Fibroblast of lung (primary cell): Measurements from ENCODE around the gene RERE.

ENCODE experiments used
- EZH2 ChIP-seq: IDR thresholded peaks from 2 replicates; pipeline ENCODE4 v1.5.1; 2012; ENCODE audit warnings: low read length, control low read depth, mild to moderate bottlenecking; ENCODE audit errors: missing control alignments
- TF ChIP-seq, protein P1 (sequence below), 2 donors: IDR thresholded peaks in 1 of 2; conservative IDR thresholded peaks in 1 of 2; 1 replicate in 1 of 2; 2 replicates in 1 of 2; pipeline ENCODE4 v1.5.1; 2011 to 2012; ENCODE audit warnings: low read length in 2 of 2, control low read depth in 1 of 2, inconsistent platforms in 1 of 2, low read depth in 1 of 2, mild to moderate bottlenecking in 1 of 2

DNA sequence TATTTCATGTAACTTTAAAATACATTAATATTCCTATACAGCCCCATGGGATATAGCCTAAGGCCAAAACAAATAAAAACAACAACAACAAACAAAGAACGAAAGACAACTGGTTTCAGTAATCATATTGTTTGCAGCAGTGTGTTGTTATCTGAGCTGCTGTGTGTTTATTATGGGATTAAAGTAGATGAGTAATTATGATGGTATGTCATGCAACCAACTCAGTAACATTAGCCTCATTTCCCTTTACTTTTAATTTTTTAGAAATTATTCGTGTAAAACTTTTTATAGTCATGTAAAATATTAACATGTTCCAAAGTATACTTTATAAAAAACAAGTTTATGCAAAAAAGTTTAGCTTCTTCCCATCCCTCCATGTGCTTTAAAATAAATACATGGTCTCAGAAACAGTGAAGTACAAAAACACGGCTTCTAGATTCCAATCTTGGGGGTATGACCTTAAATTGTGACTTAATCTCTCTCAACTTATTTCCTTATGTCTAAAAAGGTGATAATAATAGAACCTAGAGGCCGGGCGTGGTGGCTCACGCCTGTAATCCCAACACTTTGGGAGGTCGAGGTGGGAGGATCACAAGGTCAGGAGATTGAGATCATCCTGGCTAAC is 323.4 kb downstream of the RERE start:
- TF ChIP-seq, protein P1, sequence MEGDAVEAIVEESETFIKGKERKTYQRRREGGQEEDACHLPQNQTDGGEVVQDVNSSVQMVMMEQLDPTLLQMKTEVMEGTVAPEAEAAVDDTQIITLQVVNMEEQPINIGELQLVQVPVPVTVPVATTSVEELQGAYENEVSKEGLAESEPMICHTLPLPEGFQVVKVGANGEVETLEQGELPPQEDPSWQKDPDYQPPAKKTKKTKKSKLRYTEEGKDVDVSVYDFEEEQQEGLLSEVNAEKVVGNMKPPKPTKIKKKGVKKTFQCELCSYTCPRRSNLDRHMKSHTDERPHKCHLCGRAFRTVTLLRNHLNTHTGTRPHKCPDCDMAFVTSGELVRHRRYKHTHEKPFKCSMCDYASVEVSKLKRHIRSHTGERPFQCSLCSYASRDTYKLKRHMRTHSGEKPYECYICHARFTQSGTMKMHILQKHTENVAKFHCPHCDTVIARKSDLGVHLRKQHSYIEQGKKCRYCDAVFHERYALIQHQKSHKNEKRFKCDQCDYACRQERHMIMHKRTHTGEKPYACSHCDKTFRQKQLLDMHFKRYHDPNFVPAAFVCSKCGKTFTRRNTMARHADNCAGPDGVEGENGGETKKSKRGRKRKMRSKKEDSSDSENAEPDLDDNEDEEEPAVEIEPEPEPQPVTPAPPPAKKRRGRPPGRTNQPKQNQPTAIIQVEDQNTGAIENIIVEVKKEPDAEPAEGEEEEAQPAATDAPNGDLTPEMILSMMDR (conservative IDR thresholded peaks at IDR 0.05 in 1 of 2, IDR thresholded peaks at IDR 0.05 in 1 of 2; ENCODE audit: low read depth in 1 of 2, low read length in 2 of 2) = no peak
- TF ChIP-seq EZH2 = no peak
